Hematopoietic multipotent progenitor cell treated with erythropoietin and hydrocortisone succinate and interleukin-3 and kit ligand, for 15 days (in vitro differentiated cells): ENCODE results near the gene FAR1.
"Not testable (repeated sequence)": the region's sequence is repeated elsewhere in the genome, so short reads cannot be mapped to it uniquely, and the experiment has no call there.

Source experiments
- DNase-seq: peaks from one replicate; pipeline ENCODE4 v3.0.0-alpha.2; 2015; ENCODE audit warnings: low spot score

Gene FAR1

GRCh38 chr11:13705710-13706109 lies 37.2 kb downstream of the FAR1 start:
- no peak for DNase-seq

DNA sequence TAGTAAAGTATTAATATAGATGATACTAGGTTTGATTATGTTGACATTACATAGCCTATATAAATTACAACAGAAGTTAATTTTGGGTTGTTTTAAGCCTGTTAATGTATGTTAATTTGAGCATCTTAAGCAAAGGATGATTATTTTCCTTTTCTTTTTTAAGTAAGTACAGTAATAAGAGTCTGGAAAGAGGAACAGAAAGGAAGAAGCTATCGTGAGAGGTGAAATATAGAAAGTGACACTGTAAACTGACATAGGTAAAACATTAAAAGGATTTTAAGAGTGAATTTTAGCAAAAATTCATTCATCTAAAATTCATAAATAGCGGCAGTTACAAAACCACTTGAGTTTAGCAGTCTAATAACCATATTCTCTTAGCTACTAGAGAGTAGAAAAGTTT lies 45.5 kb downstream of the FAR1 start:
- DNase-seq: no peak

GRCh38 chr11:13717331-13717730 lies 48.9 kb downstream of the FAR1 start:
- no peak for DNase-seq

GRCh38 chr11:13718394-13718793 lies 49.9 kb downstream of the FAR1 start:
- no peak for DNase-seq

GRCh38 chr11:13720940-13721339 lies 52.5 kb downstream of the FAR1 start:
- DNase-seq: no peak

DNA sequence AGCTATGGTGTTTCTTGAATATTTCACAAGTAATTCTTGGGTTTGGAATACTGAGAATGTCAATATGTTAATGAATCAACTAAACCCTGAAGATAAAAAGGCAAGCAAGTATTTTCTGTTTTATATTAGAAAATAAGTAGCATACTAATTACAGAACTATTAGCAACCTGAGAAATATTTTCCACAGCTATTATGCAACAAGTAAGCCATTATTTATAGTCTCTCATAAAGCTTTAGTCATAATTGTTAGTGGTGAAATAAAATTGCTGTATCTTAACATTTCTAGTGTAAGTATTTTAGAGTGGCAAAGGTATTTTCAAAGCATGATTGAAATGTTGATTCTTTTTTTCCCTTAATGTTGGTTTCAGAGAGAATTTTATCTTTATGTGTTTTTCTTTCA lies 53.3 kb downstream of the FAR1 start:
- no peak for DNase-seq

DNA sequence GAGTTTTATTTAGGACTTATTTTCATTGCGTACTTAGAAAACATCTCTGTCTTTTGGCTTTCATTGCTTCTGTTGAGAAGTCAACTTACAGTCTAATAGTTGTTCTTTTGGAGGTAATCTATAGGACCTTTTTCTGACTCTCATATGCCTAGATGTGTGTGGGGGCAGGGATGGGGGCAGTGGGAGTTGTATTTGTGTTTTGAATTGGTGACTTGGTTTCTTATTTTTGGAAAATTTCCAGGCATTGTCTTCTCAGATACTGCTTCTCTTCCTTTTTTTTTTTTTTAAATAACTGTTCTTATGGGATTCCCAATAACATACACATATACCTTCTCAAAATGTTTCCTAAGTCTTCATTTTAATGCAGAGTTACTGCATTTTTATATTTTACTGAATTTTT lies 58.0 kb downstream of the FAR1 start:
- no peak for DNase-seq

GRCh38 chr11:13728076-13728475 lies 59.6 kb downstream of the FAR1 start:
- peak; percentile 46 for DNase-seq

- no peak for DNase-seq
Observed at GRCh38 chr11:13734530-13734929, 66.1 kb downstream of the FAR1 start.

GRCh38 chr11:13745165-13745564 lies 76.7 kb downstream of the FAR1 start:
- DNase-seq: no peak

DNA sequence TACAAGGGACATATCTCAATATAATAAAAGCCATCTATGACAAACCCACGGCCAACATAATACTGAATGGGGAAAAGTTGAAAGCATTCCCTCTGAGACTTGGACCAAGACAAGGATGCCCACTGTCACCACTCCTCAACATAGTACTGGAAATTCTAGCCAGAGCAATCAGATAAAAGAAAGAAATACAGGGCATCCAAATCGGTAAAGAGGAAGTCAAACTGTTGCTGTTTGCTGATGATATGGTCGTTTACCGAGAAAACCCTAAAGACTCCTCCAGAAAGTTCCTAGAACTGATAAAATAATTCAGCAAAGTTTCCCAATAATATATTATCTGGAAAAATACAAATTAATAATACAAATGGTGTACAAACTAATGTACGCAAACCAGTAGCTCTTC lies 84.8 kb downstream of the FAR1 start:
- DNase-seq: not testable (repeated sequence)

DNA sequence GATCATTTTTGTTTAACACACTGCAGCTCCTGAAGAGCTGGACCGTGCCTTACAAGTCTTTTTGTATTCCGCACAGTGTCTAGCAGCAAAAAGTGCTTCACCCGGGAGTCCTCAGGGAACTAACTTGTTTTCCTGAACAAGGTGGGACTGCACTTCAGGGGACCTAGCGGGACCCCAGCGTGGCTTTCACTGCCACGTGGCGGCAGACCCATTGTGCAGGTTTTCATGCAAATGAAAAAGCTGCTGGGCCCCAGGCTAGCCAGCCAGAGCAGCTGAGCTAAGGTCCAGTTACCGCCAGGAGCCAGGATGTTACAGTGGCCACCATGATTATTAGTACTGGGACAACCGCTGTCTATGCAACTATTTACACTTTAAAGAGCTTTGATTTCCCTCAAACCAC lies 90.6 kb downstream of the FAR1 start:
- DNase-seq: no peak

DNA sequence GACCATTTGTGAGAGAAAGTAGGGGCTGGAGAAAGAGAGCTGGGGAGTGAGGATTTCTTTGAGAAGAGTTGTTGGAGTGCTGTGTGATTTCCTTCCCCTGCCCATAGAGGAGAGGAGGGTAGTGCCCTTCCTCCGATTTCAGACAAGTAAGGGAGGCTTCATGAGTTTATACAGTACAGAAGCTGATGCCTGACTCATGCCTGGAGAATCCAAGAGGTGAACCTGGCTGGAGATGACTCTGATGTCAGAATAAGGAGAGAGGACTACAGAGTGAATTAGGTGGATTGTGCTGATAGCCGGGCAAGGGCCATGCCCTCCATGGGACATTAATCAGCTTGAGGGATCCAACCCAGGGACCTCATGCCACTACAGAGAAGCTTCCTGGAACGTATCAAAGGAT lies 91.6 kb downstream of the FAR1 start:
- DNase-seq: no peak

DNA sequence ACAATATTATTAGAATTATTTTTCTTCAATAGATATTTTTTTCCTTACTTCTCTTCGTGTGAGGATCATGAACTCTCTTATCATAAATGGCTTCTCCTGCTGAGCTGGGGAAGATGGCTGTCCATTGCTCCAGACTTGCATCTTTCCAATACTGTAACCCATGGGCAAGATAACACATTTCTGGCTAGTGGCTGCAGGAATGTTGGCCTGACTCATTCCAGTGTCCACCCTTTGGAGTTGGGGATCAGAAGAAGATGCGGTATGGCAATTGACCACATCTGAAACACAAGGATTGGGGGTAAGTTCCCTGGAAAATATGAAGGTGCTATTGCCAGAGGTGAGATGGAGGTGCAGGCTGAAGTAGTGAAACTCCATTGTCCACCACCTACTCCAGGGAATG lies 92.8 kb downstream of the FAR1 start:
- DNase-seq: no peak

GRCh38 chr11:13761716-13762115 lies 93.2 kb downstream of the FAR1 start:
- DNase-seq: no peak

DNA sequence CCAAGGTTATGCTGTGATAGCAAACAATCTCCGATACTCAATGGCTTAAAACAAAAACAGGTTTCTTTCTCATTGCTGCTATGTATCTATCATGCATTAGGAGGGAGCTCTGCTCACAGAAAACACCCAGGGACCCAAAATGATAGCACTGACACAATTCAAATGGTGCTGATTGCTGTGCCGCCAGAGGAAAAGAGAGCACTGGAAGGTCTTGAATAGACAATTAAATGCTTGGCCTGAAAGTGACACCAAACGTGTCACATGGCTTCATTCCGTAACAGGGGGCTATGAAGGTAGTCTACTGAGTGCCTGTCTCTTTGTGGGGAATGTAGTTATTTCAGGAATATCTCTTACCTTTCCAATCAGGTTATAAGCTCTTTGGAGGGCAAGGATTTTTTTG lies 94.2 kb downstream of the FAR1 start:
- no peak for DNase-seq

- no peak for DNase-seq
Observed at GRCh38 chr11:13763341-13763740, 94.9 kb downstream of the FAR1 start.

GRCh38 chr11:13765886-13766285 lies 97.4 kb downstream of the FAR1 start:
- DNase-seq: no peak

- peak; percentile 54 for DNase-seq
Observed at GRCh38 chr11:13767471-13767870, 99.0 kb downstream of the FAR1 start.

- no peak for DNase-seq
Observed at GRCh38 chr11:13769188-13769587, 100.7 kb downstream of the FAR1 start.

GRCh38 chr11:13771151-13771550 lies 102.7 kb downstream of the FAR1 start:
- DNase-seq: no peak

DNA sequence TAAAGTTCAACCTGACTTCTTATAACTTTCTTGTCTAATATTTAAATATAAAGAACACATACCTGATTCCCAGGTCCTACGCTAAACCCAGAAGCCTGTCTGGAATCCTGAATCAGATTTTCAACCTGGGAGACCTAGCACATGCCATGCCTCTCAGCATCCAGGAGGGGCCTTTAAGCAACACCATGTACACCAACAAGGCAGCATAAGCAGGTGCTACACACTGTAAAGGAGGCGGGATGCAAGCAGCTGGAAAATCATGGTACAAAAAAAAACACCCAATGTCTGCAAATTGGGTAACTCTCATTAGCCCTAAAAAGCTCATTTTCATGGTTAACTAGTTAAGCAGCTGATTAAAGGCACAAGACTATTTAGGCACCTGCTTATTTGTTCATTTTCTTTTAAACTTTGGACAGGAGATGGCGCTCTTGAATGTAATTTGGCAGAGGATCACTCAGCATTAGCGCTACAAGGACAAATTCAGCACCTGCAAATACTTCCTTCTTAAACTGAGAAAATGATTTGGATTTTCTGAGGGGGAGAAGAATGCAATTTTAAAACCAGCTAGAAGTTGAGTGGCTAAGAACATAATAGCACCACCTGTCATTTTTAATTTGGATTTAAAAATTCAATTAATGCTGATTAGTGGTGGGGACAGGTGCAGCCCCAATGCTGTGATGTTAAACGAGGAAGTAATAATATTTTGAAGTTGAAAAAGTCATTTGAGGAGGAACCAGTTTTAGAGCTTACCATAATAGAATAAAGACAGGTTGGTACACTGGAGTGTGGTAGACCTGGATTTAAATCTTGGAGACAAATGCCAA lies 104.0 kb downstream of the FAR1 start:
- peak; percentile 67 for DNase-seq

- no peak for DNase-seq
Observed at GRCh38 chr11:13775471-13775870, 107.0 kb downstream of the FAR1 start.

DNA sequence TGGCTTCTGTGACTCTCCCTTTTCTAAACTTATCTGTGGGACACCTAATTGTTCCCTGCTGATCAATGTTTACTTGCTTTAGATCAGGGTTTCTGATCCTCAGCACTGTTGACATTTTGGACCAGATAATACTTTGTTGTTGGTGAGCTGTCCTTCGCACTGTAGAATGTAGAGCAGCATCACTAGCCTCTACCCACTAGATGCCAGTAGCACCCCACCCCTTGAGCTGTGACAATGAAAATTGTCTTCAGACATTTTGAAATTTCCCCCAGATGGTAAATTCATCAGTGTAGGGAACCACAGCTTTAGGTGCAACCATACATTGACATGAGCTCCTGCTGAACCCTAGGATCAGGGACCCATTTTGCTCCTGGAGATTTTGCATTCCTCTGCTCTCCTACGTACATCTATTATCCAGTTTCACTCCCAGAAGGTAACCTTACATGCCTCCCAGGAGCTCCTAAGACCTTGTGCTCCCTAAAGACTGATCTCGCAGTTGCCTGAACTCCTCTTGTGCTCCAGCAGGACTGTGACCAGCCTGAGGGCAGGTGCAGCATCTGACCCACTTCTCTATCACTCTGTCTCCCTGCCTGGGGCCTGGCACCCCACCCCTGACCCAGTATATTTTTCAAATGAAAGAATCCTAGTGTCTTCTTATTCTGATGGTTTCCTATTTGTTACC lies 107.8 kb downstream of the FAR1 start:
- no peak for DNase-seq
